Gastrocnemius medialis (tissue), 4 donors: ENCODE measurements around the gene GALNT17. TPM values are rescaled to one million over a fixed set of nuclear protein-coding genes. Genes with fewer than 3 reads are reported as not detected.

Experiments
- ATAC-seq, 2 donors: fragments of 150-250 bp; one replicate each; pipeline ENCODE4 v1.9.1; 2016
- DNase-seq, 2 donors: peaks; one replicate each; pipeline ENCODE4 v3.0.0-alpha.2; 2019
- H3K27ac ChIP-seq, 4 donors: fragments of 200-600 bp; sonication (generic); 1 replicate in 1 of 4; 2 replicates in 3 of 4; pipeline ENCODE4 v1.5.1; 2016 to 2018; ENCODE audit warnings: mild to moderate bottlenecking in 2 of 4, moderate library complexity in 1 of 4
- H3K27me3 ChIP-seq, 3 donors: fragments of 200-600 bp; sonication (generic) in 2 of 3; 1 replicate in 1 of 3; 2 replicates in 2 of 3; pipeline versions ENCODE4 v1.5.1 to v1.6.0; 2016 to 2019; ENCODE audit warnings: mild to moderate bottlenecking in 1 of 3, moderate library complexity in 1 of 3
- H3K36me3 ChIP-seq, 2 donors: fragments of 200-600 bp; sonication (generic) in 1 of 2; one replicate each; pipeline ENCODE4 v1.5.1; 2017 to 2018
- H3K4me1 ChIP-seq, 2 donors: fragments of 200-600 bp; sonication (generic) in 1 of 2; one replicate each; pipeline ENCODE4 v1.5.1; 2016 to 2017; ENCODE audit warnings: mild to moderate bottlenecking in 2 of 2
- H3K4me3 ChIP-seq, 4 donors: fragments of 200-600 bp; sonication (generic) in 3 of 4; 1 replicate in 1 of 4; 2 replicates in 3 of 4; pipeline ENCODE4 v1.5.1; 2016 to 2019; ENCODE audit warnings: mild to moderate bottlenecking in 2 of 4
- H3K9me3 ChIP-seq, 3 donors: fragments of 200-600 bp; sonication (generic) in 2 of 3; 1 replicate in 1 of 3; 2 replicates in 2 of 3; pipeline ENCODE4 v1.5.1; 2016 to 2019
- CTCF ChIP-seq, 5 experiments: fragments of 450-650 bp in 3 of 5; fragments of 200-600 bp in 2 of 5; sonication (generic) in 2 of 5; IDR thresholded peaks in 4 of 5; conservative IDR thresholded peaks in 1 of 5; 1 replicate in 4 of 5; 2 replicates in 1 of 5; pipeline ENCODE4 v1.5.1; 2016 to 2019; ENCODE audit warnings: antibody characterized with exemption in 5 of 5, mild to moderate bottlenecking in 3 of 5, moderate library complexity in 3 of 5
- POLR2A ChIP-seq, 2 donors: fragments of 450-650 bp; IDR thresholded peaks; one replicate each; pipeline ENCODE4 v1.6.1; 2017; ENCODE audit warnings: antibody characterized with exemption in 2 of 2, mild to moderate bottlenecking in 2 of 2, moderate library complexity in 2 of 2
- in situ Hi-C, 4 donors: fragments of 200-750 bp; cut with MboI; loops; one replicate each; pipeline versions ENCODE4 v1.15.0 to v1.8.0; 2017; ENCODE audit warnings: low sequenced_read_pairs in 4 of 4
- intact Hi-C: fragments of 100-400 bp; cut with DNase I; formaldehyde crosslinking; loops from one replicate; pipeline ENCODE4 v1.15.1; 2023; ENCODE audit warnings: low total_unique reads
- total RNA-seq, 4 donors: library from RNA; depleted of rRNA; stranded (reverse); fragments of >200 nt; gene quantifications; one replicate each; pipeline versions ENCODE4 v1.1.0 to v1.2.3, GENCODE V29; 2016

The GALNT17 gene
- total RNA-seq, 4 donors from 2014 or later = 1.9 to 13.0 (median 12.3) TPM

GRCh38 chr7:71560354-71560995, 428.5 kb downstream of the GALNT17 start:
- no peaks in the 10 kb centered on the region for H3K36me3 ChIP-seq
- no peak for DNase-seq
- in situ Hi-C loops = no loop called here
- no peak overlapping the region for H3K4me3 ChIP-seq
- no peak overlapping the region for H3K27ac ChIP-seq
- no peaks in the 10 kb centered on the region for H3K9me3 ChIP-seq
- intact Hi-C loops = no loop called here
- no peak for TF ChIP-seq CTCF (IDR thresholded peaks at IDR 0.05 in 4 of 5, conservative IDR thresholded peaks at IDR 0.05 in 1 of 5)
- TF ChIP-seq POLR2A (IDR thresholded peaks at IDR 0.05) = no peak
- H3K4me1 ChIP-seq = peaks cover 0 to 3% of the 10 kb centered on the region in 2 donors
- no peak for ATAC-seq
- H3K27me3 ChIP-seq = no peaks in the 10 kb centered on the region

- no peaks in the 10 kb centered on the region for H3K36me3 ChIP-seq
- DNase-seq (no peak), ATAC-seq (no peak)
- H3K4me3 ChIP-seq = no peak overlapping the region
- H3K4me1 ChIP-seq = peaks cover 0 to 3% of the 10 kb centered on the region in 2 donors
- in situ Hi-C loops = no loop called here
- no peaks in the 10 kb centered on the region for H3K9me3 ChIP-seq
- H3K27me3 ChIP-seq = no peaks in the 10 kb centered on the region
- intact Hi-C loops = no loop called here
- no peak for TF ChIP-seq CTCF (IDR thresholded peaks at IDR 0.05 in 4 of 5, conservative IDR thresholded peaks at IDR 0.05 in 1 of 5)
- no peak for TF ChIP-seq POLR2A (IDR thresholded peaks at IDR 0.05)
- no peak overlapping the region for H3K27ac ChIP-seq
Observed at GRCh38 chr7:71563276-71563675, 431.3 kb downstream of the GALNT17 start.

GRCh38 chr7:71566376-71566775, 434.4 kb downstream of the GALNT17 start:
- Histone ChIP-seq H3K36me3 (no peaks in the 10 kb centered on the region), H3K9me3 (no peaks in the 10 kb centered on the region), H3K27ac (no peak overlapping the region), H3K4me1 (no peaks in the 10 kb centered on the region), H3K4me3 (no peak overlapping the region), H3K27me3 (no peaks in the 10 kb centered on the region)
- in situ Hi-C loops (no loop called here), intact Hi-C loops (no loop called here)
- TF ChIP-seq CTCF (IDR thresholded peaks at IDR 0.05 in 4 of 5, conservative IDR thresholded peaks at IDR 0.05 in 1 of 5) (no peak), POLR2A (IDR thresholded peaks at IDR 0.05) (no peak)
- ATAC-seq (no peak), DNase-seq (no peak)

- DNase-seq (no peak), ATAC-seq (no peak)
- Histone ChIP-seq H3K27me3 (no peaks in the 10 kb centered on the region), H3K4me3 (no peak overlapping the region), H3K27ac (no peak overlapping the region), H3K9me3 (no peaks in the 10 kb centered on the region), H3K36me3 (no peaks in the 10 kb centered on the region), H3K4me1 (no peaks in the 10 kb centered on the region)
- in situ Hi-C loops = no loop called here
- no peak for TF ChIP-seq POLR2A (IDR thresholded peaks at IDR 0.05)
- intact Hi-C loops = no loop called here
Observed at GRCh38 chr7:71566991-71567390, 435.0 kb downstream of the GALNT17 start.

GRCh38 chr7:71574153-71574860, 442.4 kb downstream of the GALNT17 start:
- Histone ChIP-seq H3K27ac (no peak overlapping the region), H3K4me1 (no peaks in the 10 kb centered on the region), H3K27me3 (no peaks in the 10 kb centered on the region), H3K36me3 (no peaks in the 10 kb centered on the region), H3K9me3 (no peaks in the 10 kb centered on the region), H3K4me3 (no peak overlapping the region)
- DNase-seq (no peak), ATAC-seq (no peak)
- TF ChIP-seq POLR2A (IDR thresholded peaks at IDR 0.05) = no peak
- no peak for TF ChIP-seq CTCF (IDR thresholded peaks at IDR 0.05 in 4 of 5, conservative IDR thresholded peaks at IDR 0.05 in 1 of 5)
- in situ Hi-C loops = no loop called here
- intact Hi-C loops = no loop called here
